ENCODE data around the gene C16orf96. TPM values are rescaled to one million over a fixed set of nuclear protein-coding genes. Genes with fewer than 3 reads are reported as not detected.
A peak's percentile ranks its signal among the peaks of the same experiment; 100 is the strongest.

The C16orf96 gene
- total RNA-seq, 1 donor from 2014 or later, result not detected

- FAIRE-seq (no peak), DNase-seq (ENCODE audit: low read depth) (no peak)
- TF ChIP-seq, protein P1, sequence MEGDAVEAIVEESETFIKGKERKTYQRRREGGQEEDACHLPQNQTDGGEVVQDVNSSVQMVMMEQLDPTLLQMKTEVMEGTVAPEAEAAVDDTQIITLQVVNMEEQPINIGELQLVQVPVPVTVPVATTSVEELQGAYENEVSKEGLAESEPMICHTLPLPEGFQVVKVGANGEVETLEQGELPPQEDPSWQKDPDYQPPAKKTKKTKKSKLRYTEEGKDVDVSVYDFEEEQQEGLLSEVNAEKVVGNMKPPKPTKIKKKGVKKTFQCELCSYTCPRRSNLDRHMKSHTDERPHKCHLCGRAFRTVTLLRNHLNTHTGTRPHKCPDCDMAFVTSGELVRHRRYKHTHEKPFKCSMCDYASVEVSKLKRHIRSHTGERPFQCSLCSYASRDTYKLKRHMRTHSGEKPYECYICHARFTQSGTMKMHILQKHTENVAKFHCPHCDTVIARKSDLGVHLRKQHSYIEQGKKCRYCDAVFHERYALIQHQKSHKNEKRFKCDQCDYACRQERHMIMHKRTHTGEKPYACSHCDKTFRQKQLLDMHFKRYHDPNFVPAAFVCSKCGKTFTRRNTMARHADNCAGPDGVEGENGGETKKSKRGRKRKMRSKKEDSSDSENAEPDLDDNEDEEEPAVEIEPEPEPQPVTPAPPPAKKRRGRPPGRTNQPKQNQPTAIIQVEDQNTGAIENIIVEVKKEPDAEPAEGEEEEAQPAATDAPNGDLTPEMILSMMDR (IDR thresholded peaks at IDR 0.05; ENCODE audit: insufficient read depth, low read length, severe bottlenecking), result no peak
- Histone ChIP-seq H3K36me3 (ENCODE audit: control insufficient read depth, insufficient read depth, low read length) (no peaks in the 10 kb centered on the region), H3K27me3 (ENCODE audit: control insufficient read depth, insufficient read depth, low read length) (no peaks in the 10 kb centered on the region), H3K4me3 (ENCODE audit: low read depth, low read length) (no peak overlapping the region)
Measured at GRCh38 chr16:4535627-4536108, 20.5 kb upstream of the C16orf96 start.

DNA sequence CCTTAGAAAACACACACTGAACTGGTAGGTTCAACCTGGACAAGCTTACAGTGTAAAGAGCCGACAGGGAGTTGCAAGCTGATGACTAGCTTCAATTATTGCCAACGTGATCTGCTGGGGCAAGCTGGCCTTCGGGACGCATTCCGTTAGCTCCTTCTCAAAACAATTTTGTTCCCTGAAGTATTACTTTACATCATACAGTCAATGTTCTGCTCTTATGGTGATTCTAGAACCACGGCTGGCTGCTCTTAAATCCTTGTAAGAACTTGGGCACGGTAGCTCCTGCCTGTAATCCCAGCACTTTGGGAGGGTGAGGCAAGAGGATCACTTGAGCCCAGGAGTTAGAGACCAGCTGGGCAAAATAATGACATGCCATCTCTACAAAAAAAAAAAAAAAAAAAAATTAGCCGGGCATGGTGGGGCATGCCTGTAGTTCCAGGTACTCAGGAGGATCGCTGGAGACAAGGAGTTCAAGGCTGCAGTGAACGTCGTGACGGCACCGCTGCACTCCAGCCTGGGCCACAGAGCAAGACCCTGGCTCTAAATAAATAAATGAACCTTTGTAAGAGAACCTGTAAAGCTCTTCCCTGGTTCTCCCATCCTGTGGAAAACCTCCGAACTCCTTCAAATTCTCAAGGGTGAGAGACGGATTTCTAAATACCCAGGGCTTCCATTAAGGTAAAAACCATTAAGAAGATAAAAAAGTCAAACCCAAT is 19.6 kb upstream of the C16orf96 start:
- FAIRE-seq, result no peak
- Histone ChIP-seq H3K4me3 (ENCODE audit: low read depth, low read length) (no peak overlapping the region), H3K36me3 (ENCODE audit: control insufficient read depth, insufficient read depth, low read length) (no peaks in the 10 kb centered on the region), H3K27me3 (ENCODE audit: control insufficient read depth, insufficient read depth, low read length) (no peaks in the 10 kb centered on the region)
- TF ChIP-seq, protein P1 (IDR thresholded peaks at IDR 0.05; ENCODE audit: insufficient read depth, low read length, severe bottlenecking), result no peak
- DNase-seq (ENCODE audit: low read depth), result peak; percentile 31

GRCh38 chr16:4537376-4538343 is 18.5 kb upstream of the C16orf96 start:
- DNase-seq (ENCODE audit: low read depth), result no peak
- no peak for FAIRE-seq
- TF ChIP-seq, protein P1 (IDR thresholded peaks at IDR 0.05; ENCODE audit: insufficient read depth, low read length, severe bottlenecking), result no peak
- Histone ChIP-seq H3K27me3 (ENCODE audit: control insufficient read depth, insufficient read depth, low read length) (no peaks in the 10 kb centered on the region), H3K36me3 (ENCODE audit: control insufficient read depth, insufficient read depth, low read length) (no peaks in the 10 kb centered on the region), H3K4me3 (ENCODE audit: low read depth, low read length) (peak overlapping the region; percentile 61)

DNA sequence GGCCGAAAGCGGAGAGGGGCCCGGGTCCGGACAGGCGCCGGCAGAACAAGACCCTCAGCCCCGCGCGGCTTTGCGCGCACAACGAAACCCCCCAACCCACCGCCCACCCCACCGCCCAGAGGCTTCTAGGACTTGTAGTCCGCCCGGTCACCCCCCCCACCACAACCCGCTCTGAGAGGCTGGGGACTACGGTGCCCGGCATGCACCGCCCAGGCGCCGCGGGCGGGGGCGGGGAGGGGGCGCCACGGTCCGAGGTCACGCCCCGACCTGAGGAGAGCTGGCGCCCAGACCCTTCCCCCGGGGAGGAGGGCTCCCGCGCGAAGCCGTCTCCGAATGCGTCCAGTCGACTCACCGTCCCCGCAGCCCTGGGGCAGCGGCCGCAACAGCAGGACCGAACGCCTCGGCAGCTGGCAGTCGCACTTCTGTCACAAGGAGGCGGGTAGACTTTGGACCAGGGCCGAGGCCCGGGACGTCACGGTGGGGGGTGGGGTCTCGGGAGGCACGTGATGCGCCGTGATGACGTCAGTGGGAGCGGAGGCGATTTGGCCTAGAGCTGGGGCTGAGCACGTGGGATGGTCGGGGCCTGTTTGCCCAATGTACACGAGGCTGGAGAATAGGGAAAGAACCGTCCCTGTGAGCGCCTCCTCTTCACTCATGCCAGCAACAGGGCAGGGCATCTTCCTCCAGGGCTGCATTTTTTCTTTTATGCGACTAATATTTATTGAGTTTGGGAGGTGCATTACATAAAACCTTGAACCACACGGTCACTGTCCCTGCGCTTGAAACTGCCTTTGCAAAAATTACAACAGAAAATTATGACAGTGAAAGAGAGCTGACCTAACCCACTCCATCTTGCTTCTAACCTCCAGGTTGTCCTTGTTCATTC is 17.5 kb upstream of the C16orf96 start, which contains the start of gene CDIP1:
Gene CDIP1, minus strand, starts transcription at position 424 of the 886 bp plus-strand sequence. CDS start 24,643 bp downstream, outside the sequence.
- TF ChIP-seq, protein P1 (IDR thresholded peaks at IDR 0.05; ENCODE audit: insufficient read depth, low read length, severe bottlenecking), result peak; percentile 16
- no peaks in the 10 kb centered on the region for H3K36me3 ChIP-seq (ENCODE audit: control insufficient read depth, insufficient read depth, low read length)
- peak; percentile 81 for DNase-seq (ENCODE audit: low read depth)
- no peak for FAIRE-seq
- H3K4me3 ChIP-seq (ENCODE audit: low read depth, low read length), result peak within 1 kb of the TSS; percentile 61
- no peaks in the 10 kb centered on the region for H3K27me3 ChIP-seq (ENCODE audit: control insufficient read depth, insufficient read depth, low read length)

GRCh38 chr16:4539716-4540284 is 16.3 kb upstream of the C16orf96 start:
- TF ChIP-seq, protein P1 (IDR thresholded peaks at IDR 0.05; ENCODE audit: insufficient read depth, low read length, severe bottlenecking), result no peak
- H3K27me3 ChIP-seq (ENCODE audit: control insufficient read depth, insufficient read depth, low read length), result no peaks in the 10 kb centered on the region
- no peak overlapping the region for H3K4me3 ChIP-seq (ENCODE audit: low read depth, low read length)
- FAIRE-seq (peak; percentile 32), DNase-seq (ENCODE audit: low read depth) (no peak)
- no peaks in the 10 kb centered on the region for H3K36me3 ChIP-seq (ENCODE audit: control insufficient read depth, insufficient read depth, low read length)

All from bronchial epithelial cell (primary cell).